ENCODE results near the gene ADAMTSL2.

The ADAMTSL2 gene

DNA sequence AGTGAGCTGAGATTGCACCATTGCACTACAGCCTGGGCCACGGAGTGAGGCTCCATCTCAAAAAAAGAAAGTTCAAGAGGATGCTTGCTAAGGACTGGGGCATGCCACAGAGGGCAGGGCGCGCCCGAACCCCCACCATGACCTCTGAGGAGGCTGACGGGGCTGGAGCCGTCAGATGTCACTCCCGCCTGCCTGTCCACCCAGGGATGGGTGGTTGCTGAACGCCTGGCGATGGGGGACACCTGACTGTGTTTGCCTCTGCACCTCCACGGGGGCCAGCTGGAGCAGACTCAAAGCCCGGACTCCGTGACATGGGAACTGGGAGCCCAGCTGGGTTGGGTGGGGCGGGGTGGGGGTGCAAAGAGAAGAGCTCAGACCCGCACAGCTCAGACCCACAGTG is 31.9 kb downstream of the ADAMTSL2 start:
- TF ChIP-seq, protein P1, sequence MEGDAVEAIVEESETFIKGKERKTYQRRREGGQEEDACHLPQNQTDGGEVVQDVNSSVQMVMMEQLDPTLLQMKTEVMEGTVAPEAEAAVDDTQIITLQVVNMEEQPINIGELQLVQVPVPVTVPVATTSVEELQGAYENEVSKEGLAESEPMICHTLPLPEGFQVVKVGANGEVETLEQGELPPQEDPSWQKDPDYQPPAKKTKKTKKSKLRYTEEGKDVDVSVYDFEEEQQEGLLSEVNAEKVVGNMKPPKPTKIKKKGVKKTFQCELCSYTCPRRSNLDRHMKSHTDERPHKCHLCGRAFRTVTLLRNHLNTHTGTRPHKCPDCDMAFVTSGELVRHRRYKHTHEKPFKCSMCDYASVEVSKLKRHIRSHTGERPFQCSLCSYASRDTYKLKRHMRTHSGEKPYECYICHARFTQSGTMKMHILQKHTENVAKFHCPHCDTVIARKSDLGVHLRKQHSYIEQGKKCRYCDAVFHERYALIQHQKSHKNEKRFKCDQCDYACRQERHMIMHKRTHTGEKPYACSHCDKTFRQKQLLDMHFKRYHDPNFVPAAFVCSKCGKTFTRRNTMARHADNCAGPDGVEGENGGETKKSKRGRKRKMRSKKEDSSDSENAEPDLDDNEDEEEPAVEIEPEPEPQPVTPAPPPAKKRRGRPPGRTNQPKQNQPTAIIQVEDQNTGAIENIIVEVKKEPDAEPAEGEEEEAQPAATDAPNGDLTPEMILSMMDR (conservative IDR thresholded peaks at IDR 0.05; ENCODE audit: low read depth, low read length) = no peak
- H3K4me3 ChIP-seq (ENCODE audit: low read depth, low read length) = no peak overlapping the region
- no peak for DNase-seq (ENCODE audit: low read depth)

DNA sequence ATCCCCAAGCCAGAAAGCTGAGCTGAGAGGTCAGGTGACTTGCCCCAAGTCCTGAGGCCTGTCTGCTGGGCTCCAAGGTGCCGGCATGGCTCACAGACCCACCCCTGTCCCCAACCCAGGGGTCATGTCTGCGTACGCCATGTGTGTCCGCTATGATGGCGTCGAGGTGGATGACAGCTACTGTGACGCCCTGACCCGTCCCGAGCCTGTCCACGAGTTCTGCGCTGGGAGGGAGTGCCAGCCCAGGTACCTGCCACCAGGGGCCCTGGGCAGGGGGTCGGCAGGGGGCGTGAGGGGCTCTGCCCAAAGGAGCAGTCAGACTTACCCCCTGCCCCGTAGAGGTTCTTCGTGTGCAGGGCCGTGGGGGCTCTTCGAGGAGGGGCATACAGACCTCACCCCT is 32.3 kb downstream of the ADAMTSL2 start:
- TF ChIP-seq, protein P1 (conservative IDR thresholded peaks at IDR 0.05; ENCODE audit: low read depth, low read length) = no peak
- no peak overlapping the region for H3K4me3 ChIP-seq (ENCODE audit: low read depth, low read length)
- DNase-seq (ENCODE audit: low read depth) = no peak

DNA sequence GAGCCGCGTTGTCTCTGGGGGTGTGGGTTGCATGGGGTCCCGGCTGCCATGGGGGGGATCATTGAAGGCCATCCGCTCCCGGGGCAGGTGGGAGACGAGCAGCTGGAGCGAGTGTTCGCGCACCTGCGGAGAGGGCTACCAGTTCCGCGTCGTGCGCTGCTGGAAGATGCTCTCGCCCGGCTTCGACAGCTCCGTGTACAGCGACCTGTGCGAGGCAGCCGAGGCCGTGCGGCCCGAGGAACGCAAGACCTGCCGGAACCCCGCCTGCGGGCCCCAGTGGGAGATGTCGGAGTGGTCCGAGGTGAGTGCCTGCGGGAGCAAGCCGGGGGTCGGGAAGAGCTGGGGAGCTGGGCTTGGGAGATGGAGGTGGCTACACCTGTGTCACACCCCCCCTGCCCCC is 33.7 kb downstream of the ADAMTSL2 start:
- no peak for DNase-seq (ENCODE audit: low read depth)
- TF ChIP-seq, protein P1 (conservative IDR thresholded peaks at IDR 0.05; ENCODE audit: low read depth, low read length) = no peak
- H3K4me3 ChIP-seq (ENCODE audit: low read depth, low read length) = no peak overlapping the region

DNA sequence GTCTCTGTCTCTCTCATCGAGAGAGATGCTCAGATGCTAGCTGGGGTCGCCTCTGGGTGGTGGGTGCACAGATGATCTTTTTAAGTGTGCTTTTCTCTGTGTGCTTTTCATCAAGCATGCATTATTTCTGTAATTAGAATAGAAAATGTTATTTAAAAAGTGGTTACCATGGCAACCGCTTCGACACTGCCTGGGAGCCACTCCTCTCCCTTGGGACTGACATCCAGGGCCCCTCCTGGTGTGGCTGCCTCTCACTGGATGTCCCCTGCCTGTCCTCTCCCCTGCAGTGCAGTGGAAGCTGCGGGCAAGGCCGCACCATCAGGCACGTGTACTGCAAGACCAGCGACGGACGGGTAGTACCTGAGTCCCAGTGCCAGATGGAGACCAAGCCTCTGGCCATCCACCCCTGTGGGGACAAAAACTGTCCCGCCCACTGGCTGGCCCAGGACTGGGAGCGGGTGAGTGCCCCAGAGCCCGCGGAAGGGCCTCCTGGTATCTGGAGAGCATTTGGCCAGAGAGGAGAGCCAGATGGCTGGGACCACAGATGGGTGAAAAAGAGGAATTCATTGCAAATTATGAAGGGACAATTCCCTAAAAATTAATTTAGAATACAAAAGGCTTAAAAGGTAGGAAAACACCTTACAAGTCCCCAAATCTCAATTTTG is 34.7 kb downstream of the ADAMTSL2 start:
- H3K4me3 ChIP-seq (ENCODE audit: low read depth, low read length) = no peak overlapping the region
- TF ChIP-seq, protein P1 (conservative IDR thresholded peaks at IDR 0.05; ENCODE audit: low read depth, low read length) = no peak
- no peak for DNase-seq (ENCODE audit: low read depth)

DNA sequence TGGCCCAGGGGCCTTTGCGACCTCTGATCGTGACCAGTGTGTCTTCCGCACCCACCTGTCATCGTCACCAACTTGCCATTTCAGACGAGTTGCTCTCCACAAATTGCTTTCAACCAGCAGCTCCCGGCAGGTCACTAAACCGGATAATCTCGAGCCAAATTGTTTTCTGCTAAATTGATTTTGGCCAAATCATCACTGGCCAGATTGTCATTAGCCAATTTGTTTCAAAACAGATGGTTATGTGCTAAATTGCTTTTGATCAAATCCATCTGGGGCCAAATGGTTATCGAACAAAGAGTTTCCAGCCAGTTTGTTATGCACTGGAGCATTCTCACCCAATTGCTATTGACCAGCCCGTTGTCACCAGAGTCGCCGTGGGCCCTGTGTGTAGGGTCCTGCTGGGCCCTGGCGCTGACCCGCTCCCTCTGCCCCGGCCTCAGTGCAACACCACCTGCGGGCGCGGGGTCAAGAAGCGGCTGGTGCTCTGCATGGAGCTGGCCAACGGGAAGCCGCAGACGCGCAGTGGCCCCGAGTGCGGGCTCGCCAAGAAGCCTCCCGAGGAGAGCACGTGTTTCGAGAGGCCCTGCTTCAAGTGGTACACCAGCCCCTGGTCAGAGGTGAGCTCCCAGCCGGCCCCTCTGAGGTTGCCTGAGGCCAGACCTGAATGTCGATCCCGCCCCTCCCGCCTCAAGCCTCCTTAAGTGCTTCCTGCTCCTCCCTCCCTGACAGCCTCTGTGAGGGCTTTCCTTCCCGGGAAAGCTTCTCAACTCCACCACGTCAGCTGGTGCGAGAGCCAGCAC is 35.6 kb downstream of the ADAMTSL2 start:
- TF ChIP-seq, protein P1 (conservative IDR thresholded peaks at IDR 0.05; ENCODE audit: low read depth, low read length) = no peak
- no peak for DNase-seq (ENCODE audit: low read depth)
- no peak overlapping the region for H3K4me3 ChIP-seq (ENCODE audit: low read depth, low read length)

DNA sequence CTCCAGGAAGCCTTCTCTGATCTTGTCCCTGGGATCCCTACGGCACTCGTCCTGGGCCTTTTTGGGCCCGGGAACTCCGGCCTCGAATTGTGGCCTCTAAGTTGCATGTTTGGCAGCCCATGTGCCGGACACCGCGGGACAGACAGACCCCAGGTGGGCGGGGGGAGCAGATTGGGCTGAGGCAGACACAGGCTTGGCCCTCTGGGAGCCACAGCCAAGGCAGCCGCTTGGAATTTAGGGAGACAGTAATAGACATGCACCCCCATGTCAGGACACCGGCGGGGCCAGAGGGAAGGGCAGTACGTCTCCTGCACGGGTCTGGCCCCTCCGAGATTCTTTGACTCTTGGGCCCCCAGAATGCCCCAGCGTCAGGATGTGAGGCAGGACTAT is 36.2 kb downstream of the ADAMTSL2 start:
- TF ChIP-seq, protein P1 (conservative IDR thresholded peaks at IDR 0.05; ENCODE audit: low read depth, low read length) = no peak
- no peak for DNase-seq (ENCODE audit: low read depth)
- H3K4me3 ChIP-seq (ENCODE audit: low read depth, low read length) = no peak overlapping the region

All from choroid plexus epithelial cell (primary cell).